HG02763 (cell line): Measurements from ENCODE around the gene MMP17.
A peak's percentile ranks its signal among the peaks of the same experiment; 100 is the strongest.

Experiments
- ATAC-seq: cut with Tn5 transposase; IDR thresholded peaks from one replicate; pipeline ENCODE4 v1.9.1; 2021; ENCODE audit warnings: mild to moderate bottlenecking, moderate library complexity; ENCODE audit not compliant: unreplicated experiment

The MMP17 gene

GRCh38 chr12:131892711-131893604, 64.8 kb downstream of the MMP17 start:
- no peak for ATAC-seq

- ATAC-seq, result no peak
Observed at GRCh38 chr12:131893605-131894312, 65.6 kb downstream of the MMP17 start.

GRCh38 chr12:131894313-131894860, 66.2 kb downstream of the MMP17 start, which contains the start of gene ULK1:
Gene ULK1 (plus strand): TSS chr12:131894622. CDS start chr12:131895002, 380 bp downstream.
- ATAC-seq, result peak; percentile 79

- no peak for ATAC-seq
Observed at GRCh38 chr12:131894981-131895639, 66.9 kb downstream of the MMP17 start.

- ATAC-seq, result peak; percentile 5
Observed at GRCh38 chr12:131895640-131896079, 67.5 kb downstream of the MMP17 start.

GRCh38 chr12:131896080-131896810, 68.1 kb downstream of the MMP17 start:
- ATAC-seq, result peak; percentile 50

- ATAC-seq, result no peak
Observed at GRCh38 chr12:131896811-131897270, 68.6 kb downstream of the MMP17 start.

- no peak for ATAC-seq
Observed at GRCh38 chr12:131897276-131897675, 69.1 kb downstream of the MMP17 start.

- ATAC-seq, result no peak
Observed at GRCh38 chr12:131897875-131898274, 69.7 kb downstream of the MMP17 start.

- no peak for ATAC-seq
Observed at GRCh38 chr12:131900397-131900796, 72.2 kb downstream of the MMP17 start.
